Measurements from ENCODE around the gene CACNA1G. TPM values are rescaled to one million over a fixed set of nuclear protein-coding genes. Genes with fewer than 3 reads are reported as not detected.

The CACNA1G gene
- total RNA-seq, 1 donor from 2014 or later = 0.03 TPM

DNA sequence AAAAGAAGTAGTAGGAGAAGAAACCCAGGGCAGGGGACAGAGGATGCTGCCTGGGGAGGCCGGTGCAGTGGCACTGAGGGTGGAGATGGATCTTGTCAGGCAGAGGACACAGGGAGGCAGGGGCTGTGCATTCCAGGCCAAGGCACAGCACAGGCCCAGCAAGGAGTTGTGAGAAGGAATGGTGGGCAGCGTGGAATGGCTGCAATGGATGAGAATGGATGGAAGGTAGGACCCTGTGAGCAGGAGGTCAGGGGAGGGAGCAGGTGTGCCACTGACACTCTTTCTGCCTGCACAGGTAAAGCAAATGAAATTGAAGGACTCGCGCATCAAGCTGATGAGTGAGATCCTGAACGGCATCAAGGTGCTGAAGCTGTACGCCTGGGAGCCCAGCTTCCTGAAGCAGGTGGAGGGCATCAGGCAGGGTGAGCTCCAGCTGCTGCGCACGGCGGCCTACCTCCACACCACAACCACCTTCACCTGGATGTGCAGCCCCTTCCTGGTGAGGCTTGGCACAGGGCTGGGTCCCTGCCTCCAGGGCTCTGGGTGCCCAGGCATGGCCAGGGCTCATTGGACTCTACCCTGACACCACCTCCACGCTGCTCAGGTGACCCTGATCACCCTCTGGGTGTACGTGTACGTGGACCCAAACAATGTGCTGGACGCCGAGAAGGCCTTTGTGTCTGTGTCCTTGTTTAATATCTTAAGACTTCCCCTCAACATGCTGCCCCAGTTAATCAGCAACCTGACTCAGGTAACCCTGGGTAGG, 106.9 kb downstream of the CACNA1G start:
- no peak for DNase-seq (ENCODE audit: low read depth)

DNA sequence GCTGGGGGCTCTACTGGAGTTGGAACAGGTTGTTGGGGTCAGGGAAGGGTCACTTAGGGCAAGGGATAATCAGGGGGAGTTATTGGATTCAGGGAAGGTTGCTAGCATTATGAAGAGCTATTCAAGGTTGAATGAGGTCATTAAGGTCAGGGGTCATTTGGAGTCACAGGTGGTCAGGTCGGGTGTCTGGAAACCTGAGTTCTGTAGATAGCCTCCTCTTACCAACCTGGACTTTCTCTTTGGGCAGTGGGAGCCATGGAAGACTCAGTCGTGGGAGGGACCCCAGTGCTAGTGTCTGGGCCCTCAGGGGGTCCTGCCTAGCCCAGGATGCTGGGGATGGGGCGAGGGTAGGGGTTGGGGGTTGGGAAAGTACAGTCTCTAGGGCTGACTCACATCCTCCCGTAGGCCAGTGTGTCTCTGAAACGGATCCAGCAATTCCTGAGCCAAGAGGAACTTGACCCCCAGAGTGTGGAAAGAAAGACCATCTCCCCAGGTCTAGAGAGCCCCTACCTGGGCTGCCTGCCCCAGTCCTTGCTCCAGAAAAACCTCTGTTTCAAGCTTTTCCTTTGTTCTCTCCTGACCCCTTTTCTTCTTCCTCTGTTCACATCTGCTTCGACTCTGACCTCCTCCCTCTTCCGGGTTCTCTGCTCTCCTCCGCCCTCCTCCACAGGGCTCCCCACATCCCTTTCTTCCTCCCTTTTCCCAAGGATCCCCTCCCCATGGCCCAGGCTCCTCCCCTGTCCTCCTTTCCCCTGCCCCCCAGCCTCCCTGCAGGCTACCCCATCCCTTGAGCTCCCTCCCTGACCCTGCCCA, 107.7 kb downstream of the CACNA1G start:
- DNase-seq (ENCODE audit: low read depth) = no peak

DNA sequence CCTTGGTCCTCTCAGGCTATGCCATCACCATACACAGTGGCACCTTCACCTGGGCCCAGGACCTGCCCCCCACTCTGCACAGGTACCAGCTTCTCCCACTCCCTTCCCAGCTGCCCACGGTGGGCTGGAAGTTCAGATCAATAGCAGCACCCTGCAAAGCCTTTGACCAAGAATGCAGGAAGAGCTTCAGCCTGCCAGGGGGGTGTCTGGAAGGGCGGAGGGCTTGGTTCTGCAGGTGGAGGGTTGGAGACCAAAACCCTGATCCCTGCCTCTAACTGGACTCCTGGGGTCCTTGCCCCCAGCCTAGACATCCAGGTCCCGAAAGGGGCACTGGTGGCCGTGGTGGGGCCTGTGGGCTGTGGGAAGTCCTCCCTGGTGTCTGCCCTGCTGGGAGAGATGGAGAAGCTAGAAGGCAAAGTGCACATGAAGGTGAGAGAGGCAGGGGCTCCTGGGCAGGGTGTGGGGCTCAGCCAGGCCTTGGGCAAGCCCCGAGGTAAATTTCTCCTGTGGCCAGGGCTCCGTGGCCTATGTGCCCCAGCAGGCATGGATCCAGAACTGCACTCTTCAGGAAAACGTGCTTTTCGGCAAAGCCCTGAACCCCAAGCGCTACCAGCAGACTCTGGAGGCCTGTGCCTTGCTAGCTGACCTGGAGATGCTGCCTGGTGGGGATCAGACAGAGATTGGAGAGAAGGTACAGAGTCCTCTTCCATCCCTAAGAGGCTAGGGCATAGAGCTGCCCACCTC, 108.5 kb downstream of the CACNA1G start:
- DNase-seq (ENCODE audit: low read depth) = no peak

DNA sequence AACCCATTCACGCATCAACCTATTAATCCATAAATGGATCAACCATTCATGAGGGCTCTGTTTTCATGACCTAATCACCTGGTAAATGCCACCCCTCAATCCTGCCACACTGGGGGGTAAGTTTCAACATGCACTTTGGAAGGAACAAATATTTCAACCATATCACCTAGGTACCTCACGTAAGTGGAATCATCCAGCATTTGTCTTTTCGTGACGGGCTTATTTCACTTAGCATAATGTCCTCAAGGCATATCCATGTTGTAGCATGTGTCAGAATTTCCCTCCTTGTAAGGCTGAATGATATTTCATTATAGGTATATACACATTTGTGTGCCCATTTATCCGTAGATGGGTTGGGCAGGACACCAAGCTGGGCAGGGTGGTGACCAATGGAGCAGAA, 111.6 kb downstream of the CACNA1G start:
- no peak for DNase-seq (ENCODE audit: low read depth)

DNA sequence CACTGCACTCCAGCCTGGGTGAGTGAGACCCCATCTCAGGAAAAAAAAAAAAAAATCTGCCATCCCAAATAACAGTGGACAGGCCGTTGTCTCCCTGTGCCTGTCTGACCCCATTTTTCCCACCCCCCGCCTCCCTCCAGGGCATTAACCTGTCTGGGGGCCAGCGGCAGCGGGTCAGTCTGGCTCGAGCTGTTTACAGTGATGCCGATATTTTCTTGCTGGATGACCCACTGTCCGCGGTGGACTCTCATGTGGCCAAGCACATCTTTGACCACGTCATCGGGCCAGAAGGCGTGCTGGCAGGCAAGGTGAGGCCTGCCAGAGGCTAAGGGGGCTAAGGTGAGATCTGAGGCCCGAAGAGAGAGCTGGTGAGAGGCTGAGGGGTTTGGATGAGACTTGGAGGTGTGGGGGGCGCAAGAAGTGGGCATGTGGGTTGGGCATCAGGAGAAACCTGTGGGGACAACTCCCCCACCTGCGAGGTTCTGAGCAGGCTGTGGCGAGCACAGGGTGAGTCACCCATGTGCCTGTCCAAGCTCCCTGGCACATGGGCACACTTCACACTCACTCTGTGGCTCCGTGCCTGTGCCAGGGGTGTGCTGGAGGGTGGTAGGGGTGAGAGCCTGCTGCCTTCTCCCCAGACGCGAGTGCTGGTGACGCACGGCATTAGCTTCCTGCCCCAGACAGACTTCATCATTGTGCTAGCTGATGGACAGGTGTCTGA, 112.5 kb downstream of the CACNA1G start:
- DNase-seq (ENCODE audit: low read depth) = no peak

DNA sequence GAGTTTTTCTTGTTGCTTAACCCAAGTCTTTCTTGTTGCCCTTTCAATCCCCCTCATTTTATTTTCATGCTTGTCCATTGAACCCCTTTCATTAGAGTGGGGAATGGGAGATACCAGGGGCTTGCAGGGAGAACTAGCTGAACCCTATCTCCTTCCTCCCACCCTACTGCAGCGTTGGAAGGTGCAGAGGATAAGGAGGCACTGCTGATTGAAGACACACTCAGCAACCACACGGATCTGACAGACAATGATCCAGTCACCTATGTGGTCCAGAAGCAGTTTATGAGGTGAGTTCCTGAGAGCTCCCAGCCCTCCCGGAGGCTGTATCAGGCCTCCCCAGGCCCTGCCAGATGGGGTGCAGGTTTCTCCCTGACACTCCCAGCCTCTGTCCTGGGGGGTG, 114.7 kb downstream of the CACNA1G start:
- no peak for DNase-seq (ENCODE audit: low read depth)

DNA sequence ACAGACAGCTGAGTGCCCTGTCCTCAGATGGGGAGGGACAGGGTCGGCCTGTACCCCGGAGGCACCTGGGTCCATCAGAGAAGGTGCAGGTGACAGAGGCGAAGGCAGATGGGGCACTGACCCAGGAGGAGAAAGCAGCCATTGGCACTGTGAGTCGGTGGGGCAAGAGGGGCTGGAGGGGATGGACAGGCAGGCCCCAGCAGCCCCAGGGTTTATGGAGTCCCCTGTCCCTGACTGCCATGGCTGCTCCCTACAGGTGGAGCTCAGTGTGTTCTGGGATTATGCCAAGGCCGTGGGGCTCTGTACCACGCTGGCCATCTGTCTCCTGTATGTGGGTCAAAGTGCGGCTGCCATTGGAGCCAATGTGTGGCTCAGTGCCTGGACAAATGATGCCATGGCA, 115.1 kb downstream of the CACNA1G start:
- peak; percentile 24 for DNase-seq (ENCODE audit: low read depth)

DNA sequence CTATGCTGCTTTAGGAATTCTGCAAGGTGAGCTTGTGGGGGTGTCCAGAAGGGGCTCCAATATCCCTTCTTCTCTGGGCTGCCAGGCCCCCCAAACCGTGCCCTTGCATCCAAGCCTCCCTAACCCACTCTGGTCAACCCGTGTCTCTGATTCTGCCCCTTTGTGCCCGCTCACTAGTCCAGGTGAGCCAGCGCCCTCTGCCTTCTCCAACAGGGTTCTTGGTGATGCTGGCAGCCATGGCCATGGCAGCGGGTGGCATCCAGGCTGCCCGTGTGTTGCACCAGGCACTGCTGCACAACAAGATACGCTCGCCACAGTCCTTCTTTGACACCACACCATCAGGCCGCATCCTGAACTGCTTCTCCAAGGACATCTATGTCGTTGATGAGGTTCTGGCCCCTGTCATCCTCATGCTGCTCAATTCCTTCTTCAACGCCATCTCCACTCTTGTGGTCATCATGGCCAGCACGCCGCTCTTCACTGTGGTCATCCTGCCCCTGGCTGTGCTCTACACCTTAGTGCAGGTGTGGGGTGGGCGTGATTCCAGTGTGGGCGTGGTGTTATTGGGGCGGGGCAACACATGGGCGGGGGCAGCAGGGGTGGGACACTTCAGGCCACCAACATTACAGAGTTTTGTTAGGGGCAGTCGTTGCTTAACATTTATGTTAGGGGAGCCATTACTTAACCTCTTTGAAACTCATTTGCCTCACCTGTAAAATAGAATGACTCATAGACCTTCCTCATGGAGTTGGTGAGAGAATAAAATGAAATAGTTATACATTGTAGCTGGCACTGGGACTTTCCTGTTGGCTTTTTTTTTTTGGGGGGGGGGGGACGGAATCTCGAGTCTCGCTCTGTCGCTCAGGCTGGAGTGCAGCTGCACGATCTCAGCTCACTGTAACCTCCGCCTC, 115.8 kb downstream of the CACNA1G start:
- DNase-seq (ENCODE audit: low read depth) = no peak

Other genes starting within 250 kb of the CACNA1G start
- 21.4 and 26.0 TPM in 2 replicates for gene XYLT2, start 214.6 kb upstream of the CACNA1G start, total RNA-seq
- 51.6 and 63.9 TPM in 2 replicates for gene MRPL27, start 187.5 kb upstream of the CACNA1G start, total RNA-seq
- 0.62 and 0.68 TPM in 2 replicates for gene EME1, start 187.5 kb upstream of the CACNA1G start, total RNA-seq
- 64.2 and 94.5 TPM in 2 replicates for gene LRRC59, start 163.2 kb upstream of the CACNA1G start, total RNA-seq
- 20.8 and 29.9 TPM in 2 replicates for gene ACSF2, start 134.5 kb upstream of the CACNA1G start, total RNA-seq
- not detected in 2 replicates for gene CHAD, start 91.8 kb upstream of the CACNA1G start, total RNA-seq
- 34.2 and 39.3 TPM in 2 replicates for gene RSAD1, start 81.9 kb upstream of the CACNA1G start, total RNA-seq
- 0.35 and 0.52 TPM in 2 replicates for gene MYCBPAP, start 52.3 kb upstream of the CACNA1G start, total RNA-seq
- not detected in 2 replicates for gene EPN3, start 28.0 kb upstream of the CACNA1G start, total RNA-seq
- 45.9 and 50.3 TPM in 2 replicates for gene SPATA20, start 13.5 kb upstream of the CACNA1G start, total RNA-seq
- 1.6 and 2.0 TPM in 2 replicates for gene ABCC3, start 74.2 kb downstream of the CACNA1G start, total RNA-seq
- 40.3 and 48.0 TPM in 2 replicates for gene ANKRD40, start 147.2 kb downstream of the CACNA1G start, total RNA-seq
- 65.1 and 70.5 TPM in 2 replicates for gene LUC7L3, start 158.9 kb downstream of the CACNA1G start, total RNA-seq
- not detected in 2 replicates for gene ANKRD40CL, start 206.8 kb downstream of the CACNA1G start, total RNA-seq

All from myocyte (in vitro differentiated cells).